Measurements from ENCODE around the gene TBL1XR1.

GRCh38 chr3:176988795-176989194 is 208.5 kb downstream of the TBL1XR1 start:
- no peak for TF ChIP-seq CTCF (conservative IDR thresholded peaks at IDR 0.05; ENCODE audit: low read depth, low read length)
- no peak for TF ChIP-seq EZH2 (IDR thresholded peaks at IDR 0.05; ENCODE audit: low read length, unreplicated experiment)

Data from PC-3 (cell line).